ENCODE data around the gene TMEM219.

DNA sequence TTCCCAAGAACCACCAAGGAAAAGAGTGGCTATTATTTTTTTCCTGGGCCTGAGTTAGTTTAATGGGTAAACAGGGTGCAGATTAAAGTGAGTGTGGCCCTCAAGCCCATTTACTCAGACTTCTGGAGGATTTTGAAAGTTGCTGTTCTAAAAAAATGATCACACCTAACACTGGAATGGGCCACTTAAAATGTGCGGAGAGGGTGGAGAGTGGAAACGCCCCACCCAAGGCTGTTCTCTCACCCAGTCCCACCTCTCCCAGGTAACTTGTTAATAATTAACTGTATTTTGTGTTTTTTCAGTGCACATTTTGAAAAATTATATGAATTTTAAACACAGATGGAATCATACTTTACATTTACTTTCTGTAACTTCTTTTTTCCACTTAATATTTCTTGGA is 28.2 kb downstream of the TMEM219 start:
- TF ChIP-seq, protein P1, sequence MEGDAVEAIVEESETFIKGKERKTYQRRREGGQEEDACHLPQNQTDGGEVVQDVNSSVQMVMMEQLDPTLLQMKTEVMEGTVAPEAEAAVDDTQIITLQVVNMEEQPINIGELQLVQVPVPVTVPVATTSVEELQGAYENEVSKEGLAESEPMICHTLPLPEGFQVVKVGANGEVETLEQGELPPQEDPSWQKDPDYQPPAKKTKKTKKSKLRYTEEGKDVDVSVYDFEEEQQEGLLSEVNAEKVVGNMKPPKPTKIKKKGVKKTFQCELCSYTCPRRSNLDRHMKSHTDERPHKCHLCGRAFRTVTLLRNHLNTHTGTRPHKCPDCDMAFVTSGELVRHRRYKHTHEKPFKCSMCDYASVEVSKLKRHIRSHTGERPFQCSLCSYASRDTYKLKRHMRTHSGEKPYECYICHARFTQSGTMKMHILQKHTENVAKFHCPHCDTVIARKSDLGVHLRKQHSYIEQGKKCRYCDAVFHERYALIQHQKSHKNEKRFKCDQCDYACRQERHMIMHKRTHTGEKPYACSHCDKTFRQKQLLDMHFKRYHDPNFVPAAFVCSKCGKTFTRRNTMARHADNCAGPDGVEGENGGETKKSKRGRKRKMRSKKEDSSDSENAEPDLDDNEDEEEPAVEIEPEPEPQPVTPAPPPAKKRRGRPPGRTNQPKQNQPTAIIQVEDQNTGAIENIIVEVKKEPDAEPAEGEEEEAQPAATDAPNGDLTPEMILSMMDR (IDR thresholded peaks at IDR 0.05; ENCODE audit: insufficient read depth, low read length, poor library complexity, severe bottlenecking): no peak
- TF ChIP-seq EZH2phosphoT487 (conservative IDR thresholded peaks at IDR 0.05; ENCODE audit: low read length): no peak
